Measurements from ENCODE around the gene LOXHD1.

The LOXHD1 gene

GRCh38 chr18:46541626-46542189 is 115.3 kb downstream of the LOXHD1 start:
- no peak for DNase-seq (ENCODE audit: low read depth)

- no peak for DNase-seq (ENCODE audit: low read depth)
These were observed 118.6 kb downstream of the LOXHD1 start for GRCh38 chr18:46538376-46538775.

- DNase-seq (ENCODE audit: low read depth), result no peak
These were observed 120.7 kb downstream of the LOXHD1 start for GRCh38 chr18:46536215-46536874.

GRCh38 chr18:46531482-46531881 is 125.5 kb downstream of the LOXHD1 start:
- no peak for DNase-seq (ENCODE audit: low read depth)

- DNase-seq (ENCODE audit: low read depth), result no peak
These were observed 129.0 kb downstream of the LOXHD1 start for GRCh38 chr18:46528037-46528436.

GRCh38 chr18:46519870-46520269 is 137.2 kb downstream of the LOXHD1 start:
- no peak for DNase-seq (ENCODE audit: low read depth)

GRCh38 chr18:46518438-46518837 is 138.6 kb downstream of the LOXHD1 start:
- no peak for DNase-seq (ENCODE audit: low read depth)

- no peak for DNase-seq (ENCODE audit: low read depth)
These were observed 140.5 kb downstream of the LOXHD1 start for GRCh38 chr18:46516555-46516954.

GRCh38 chr18:46510386-46510785 is 146.6 kb downstream of the LOXHD1 start:
- DNase-seq (ENCODE audit: low read depth), result no peak

GRCh38 chr18:46509530-46509929 is 147.5 kb downstream of the LOXHD1 start:
- DNase-seq (ENCODE audit: low read depth), result no peak

GRCh38 chr18:46506974-46507586 is 149.9 kb downstream of the LOXHD1 start:
- DNase-seq (ENCODE audit: low read depth), result no peak

- DNase-seq (ENCODE audit: low read depth), result no peak
These were observed 154.6 kb downstream of the LOXHD1 start for GRCh38 chr18:46502444-46502843.

- DNase-seq (ENCODE audit: low read depth), result peak; percentile 4
These were observed 159.9 kb downstream of the LOXHD1 start for GRCh38 chr18:46497129-46497528.

GRCh38 chr18:46488471-46489213 is 168.4 kb downstream of the LOXHD1 start:
- no peak for DNase-seq (ENCODE audit: low read depth)

GRCh38 chr18:46485675-46486194 is 171.3 kb downstream of the LOXHD1 start:
- no peak for DNase-seq (ENCODE audit: low read depth)

- no peak for DNase-seq (ENCODE audit: low read depth)
These were observed 172.0 kb downstream of the LOXHD1 start for GRCh38 chr18:46484971-46485370.

GRCh38 chr18:46482831-46483230 is 174.2 kb downstream of the LOXHD1 start:
- DNase-seq (ENCODE audit: low read depth), result no peak

GRCh38 chr18:46481847-46482245 is 175.2 kb downstream of the LOXHD1 start:
- DNase-seq (ENCODE audit: low read depth), result no peak

- peak; percentile 12 for DNase-seq (ENCODE audit: low read depth)
These were observed 175.8 kb downstream of the LOXHD1 start for GRCh38 chr18:46481048-46481846.

- no peak for DNase-seq (ENCODE audit: low read depth)
These were observed 176.8 kb downstream of the LOXHD1 start for GRCh38 chr18:46480226-46480625.

GRCh38 chr18:46478796-46479195 is 178.2 kb downstream of the LOXHD1 start:
- DNase-seq (ENCODE audit: low read depth), result no peak

Data from GM04504 (cell line).